GM21423 (cell line): Measurements from ENCODE around the gene BMP6.

Experiments
- ATAC-seq: cut with Tn5 transposase; IDR thresholded peaks from one replicate; pipeline ENCODE4 v1.9.1; 2021; ENCODE audit warnings: mild to moderate bottlenecking, moderate library complexity; ENCODE audit not compliant: unreplicated experiment

Gene BMP6

DNA sequence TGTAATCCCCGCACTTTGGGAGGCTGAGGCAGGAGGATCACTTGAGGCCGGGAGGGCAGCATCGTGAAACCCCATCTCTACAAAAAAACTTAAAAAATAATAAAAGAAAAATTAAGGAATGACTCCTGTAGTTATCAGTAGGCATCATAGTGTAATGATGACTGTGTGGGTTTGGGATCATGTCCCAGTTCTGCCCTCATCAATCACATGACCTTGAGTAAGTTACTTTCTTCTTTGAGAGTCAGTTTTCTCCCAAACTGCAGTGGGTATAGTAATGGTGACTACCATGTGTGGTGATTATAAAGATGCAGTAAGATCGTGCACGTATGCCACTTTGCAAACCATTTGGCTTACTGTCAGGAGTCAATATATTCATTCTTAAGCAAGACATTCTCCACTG lies 95.5 kb downstream of the BMP6 start:
- ATAC-seq = no peak

DNA sequence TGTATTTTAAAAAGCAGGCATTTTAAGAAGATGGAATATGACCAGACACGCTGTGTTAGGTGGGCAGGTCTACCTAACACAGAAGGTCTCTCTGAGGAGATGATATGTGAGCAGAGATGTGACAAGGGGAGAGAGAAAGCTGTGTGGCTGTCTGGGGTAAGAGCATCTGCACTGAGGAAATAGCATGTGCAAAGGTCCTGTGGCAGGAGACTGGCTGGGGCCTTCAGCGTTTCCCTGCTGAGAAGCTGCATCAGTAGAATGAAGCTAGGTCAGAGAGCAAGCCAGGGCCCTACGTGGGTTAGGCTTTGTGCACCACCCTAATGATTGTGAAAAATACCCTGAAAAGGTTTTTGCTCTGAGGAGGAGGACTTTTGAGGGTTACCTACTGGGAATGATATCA lies 97.7 kb downstream of the BMP6 start:
- no peak for ATAC-seq

- no peak for ATAC-seq
These were observed 100.1 kb downstream of the BMP6 start for GRCh38 chr6:7825986-7826385.

DNA sequence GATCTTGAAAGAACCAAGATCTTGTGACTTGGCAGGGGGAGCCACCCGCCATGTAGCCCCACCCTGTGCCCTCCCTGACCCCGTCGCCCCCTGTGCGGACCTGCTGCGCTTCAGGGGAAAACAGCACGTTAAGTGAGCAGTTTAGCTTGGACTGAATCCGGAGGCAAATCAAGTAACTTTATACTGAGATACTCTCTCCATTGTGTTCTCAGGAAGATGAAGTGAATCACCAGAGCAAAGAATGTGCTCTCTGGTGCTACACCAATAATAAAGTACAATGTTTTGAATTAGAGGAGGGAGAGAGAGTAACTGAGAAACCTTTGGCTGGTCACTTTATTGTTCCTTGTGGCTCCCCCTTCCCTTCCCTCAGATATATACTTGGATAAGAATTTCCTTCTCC lies 101.2 kb downstream of the BMP6 start:
- ATAC-seq = no peak

DNA sequence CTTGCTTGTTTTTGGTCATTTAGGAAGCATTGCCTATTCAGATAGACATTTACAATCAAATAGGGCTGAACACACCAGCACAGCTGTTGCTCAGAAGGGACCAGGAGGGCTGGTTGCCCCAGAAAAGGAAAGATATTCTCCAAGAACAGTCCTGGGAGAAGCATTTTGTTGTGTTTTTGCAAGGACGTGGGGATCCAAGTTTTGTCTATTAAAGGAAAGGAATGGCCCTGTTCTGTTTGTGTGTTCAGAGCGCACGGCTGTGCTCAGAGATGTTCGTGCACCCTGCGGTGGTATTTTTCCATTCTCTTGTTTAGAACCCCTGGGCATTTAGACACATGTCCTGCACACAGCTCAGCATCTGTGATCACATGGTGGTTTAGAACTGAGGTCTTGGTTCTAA lies 102.2 kb downstream of the BMP6 start:
- ATAC-seq = no peak

GRCh38 chr6:7832904-7833750 lies 107.2 kb downstream of the BMP6 start:
- ATAC-seq = no peak

DNA sequence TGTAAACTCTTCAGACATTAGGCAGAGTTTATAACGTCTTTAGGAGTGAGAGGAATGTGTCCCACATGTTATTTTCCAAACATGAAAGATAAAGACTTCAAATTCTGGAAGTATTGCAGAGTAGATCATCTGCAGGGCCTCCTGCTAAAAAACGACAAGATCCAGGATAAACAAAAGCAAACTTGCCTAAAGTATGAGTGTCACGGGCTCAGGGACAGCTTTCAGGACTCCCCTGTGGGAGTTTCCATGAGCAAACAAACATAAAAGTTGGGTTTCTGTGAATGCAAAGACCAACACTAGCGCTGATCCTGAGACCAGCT lies 107.8 kb downstream of the BMP6 start:
- no peak for ATAC-seq

DNA sequence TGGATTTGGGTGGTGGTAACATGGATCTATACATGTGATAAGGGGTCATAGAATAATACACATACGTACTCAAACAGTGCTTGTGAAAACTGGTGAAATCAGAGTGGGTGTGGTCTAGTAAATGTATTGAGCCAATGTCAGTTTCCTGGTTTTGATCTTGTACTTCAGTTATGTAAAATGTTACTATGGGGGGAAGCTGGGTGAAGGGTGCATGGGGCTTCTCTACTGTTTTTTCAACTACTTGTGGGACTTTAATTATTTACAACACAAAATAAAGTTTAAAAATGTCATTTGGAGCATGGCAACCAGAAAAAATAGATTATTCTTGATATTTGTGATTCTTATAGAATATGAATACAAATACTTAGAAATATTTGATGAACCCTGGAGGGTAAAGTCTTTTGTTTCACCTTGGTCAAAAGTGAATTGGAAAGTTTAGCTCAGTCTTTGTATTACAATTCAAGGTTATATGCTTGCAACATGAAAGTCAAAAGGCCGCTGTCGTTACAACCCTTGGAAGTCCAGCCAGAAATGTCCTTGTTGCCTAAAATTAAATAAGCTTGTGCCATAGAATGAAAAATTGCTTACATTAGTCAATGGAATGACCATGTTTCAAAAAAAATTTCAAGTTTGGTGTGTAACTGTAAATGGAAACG lies 110.6 kb downstream of the BMP6 start:
- ATAC-seq = no peak

- no peak for ATAC-seq
These were observed 116.0 kb downstream of the BMP6 start for GRCh38 chr6:7841781-7842468.

DNA sequence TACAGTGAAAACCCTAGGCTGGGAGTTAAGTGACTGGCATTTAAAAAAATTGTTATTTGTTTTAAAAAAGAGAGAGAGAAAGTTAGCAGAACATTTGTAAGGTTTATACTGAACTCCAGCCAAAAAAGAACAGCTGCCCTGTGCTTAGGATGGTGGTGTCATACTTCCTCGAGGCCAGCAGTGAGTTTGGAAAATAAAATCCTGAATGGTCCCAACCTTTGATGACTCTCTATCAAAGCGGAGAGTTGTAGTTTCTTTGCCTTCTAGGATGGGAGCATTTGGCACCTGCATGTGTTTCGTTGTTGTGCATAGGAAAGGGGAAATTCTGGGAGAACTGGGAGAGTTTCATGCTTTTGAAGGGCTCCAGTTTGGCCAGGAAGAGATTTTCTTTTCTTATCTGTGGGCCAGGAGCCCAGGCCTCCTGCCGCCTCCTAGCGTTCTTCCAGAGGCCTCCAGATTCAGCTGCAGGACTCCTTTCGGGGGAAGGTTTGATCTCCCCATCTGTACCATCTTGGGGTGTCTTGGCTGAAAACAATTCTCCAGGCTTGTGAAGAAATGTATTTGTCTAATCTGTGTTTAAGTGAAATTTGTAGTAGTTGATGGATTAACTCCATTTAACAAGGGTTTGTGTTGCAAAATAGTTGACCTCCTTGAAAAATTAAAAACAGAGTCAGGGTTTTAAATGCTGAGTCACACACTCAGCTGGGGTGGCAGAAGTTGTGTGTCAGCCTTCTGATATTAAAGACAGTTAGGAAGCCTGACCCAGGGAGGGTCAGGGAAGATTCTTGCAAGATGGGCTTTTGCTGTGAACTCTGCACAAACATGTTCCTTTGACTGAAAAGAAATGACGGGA lies 121.3 kb downstream of the BMP6 start:
- no peak for ATAC-seq

DNA sequence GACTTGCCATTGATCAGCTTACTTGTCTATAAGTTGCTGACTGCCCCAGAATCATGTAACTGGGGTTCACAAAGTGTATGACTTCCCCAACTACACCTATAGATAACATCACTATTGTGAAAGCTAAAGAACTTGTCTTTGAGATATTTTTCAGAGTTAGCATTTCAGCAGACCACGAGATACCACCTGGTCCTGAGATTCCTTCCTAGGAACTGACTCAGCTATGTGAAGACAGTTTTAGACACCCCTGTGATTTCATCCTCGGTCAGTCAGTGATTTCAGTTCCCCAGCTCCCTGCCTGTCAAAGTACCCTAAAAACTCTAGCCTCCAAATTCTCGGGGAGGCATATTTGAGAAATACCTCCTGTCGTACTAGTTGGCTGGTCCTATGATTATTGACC lies 122.3 kb downstream of the BMP6 start:
- no peak for ATAC-seq

GRCh38 chr6:7851780-7852179 lies 125.9 kb downstream of the BMP6 start:
- ATAC-seq = no peak

- no peak for ATAC-seq
These were observed 133.7 kb downstream of the BMP6 start for GRCh38 chr6:7859591-7859990.

GRCh38 chr6:7865781-7866180 lies 139.9 kb downstream of the BMP6 start:
- no peak for ATAC-seq

DNA sequence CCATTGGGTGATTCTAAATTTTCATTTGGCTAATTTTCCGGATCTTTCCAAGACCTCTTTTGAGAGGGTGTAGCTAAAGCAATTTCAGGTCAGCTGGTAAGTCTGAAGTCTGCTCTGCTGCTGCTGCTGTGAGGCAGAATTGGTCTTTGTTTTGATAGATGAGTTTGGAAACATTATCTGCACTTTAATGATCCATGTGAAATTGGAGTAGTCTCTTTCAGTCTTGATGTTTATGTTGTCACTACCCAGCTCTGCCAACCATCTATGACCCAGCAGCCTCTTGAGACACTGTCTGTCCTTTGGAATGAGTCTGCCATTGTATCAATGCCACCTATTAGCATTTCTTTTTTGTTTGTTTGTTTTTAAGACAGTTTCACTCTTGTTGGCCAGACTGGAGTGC lies 140.6 kb downstream of the BMP6 start:
- ATAC-seq = no peak

DNA sequence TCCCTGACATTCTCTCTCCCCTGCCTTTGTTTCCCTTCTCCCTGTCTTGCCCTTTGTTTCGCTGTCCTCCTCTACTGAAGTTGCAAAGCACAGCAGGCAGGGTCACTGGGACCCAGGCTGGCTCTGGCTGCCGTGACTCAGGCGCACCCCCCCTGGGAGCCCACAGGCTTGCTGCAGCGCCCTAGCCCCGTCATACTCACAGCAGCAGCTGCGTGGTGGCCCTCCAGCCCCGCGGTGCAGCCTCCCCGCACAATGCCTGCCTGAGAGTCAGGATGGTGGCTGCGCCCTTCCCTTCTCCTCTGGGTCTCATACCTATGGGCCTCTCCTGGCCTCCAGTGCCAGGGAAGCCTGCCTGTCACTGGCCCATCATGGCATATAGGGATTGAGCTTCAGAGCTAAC lies 143.0 kb downstream of the BMP6 start:
- no peak for ATAC-seq

- ATAC-seq = no peak
These were observed 152.6 kb downstream of the BMP6 start for GRCh38 chr6:7878401-7878964.

- ATAC-seq = no peak
These were observed 153.1 kb downstream of the BMP6 start for GRCh38 chr6:7879043-7879442.

- no peak for ATAC-seq
These were observed 153.7 kb downstream of the BMP6 start for GRCh38 chr6:7879579-7879978.

DNA sequence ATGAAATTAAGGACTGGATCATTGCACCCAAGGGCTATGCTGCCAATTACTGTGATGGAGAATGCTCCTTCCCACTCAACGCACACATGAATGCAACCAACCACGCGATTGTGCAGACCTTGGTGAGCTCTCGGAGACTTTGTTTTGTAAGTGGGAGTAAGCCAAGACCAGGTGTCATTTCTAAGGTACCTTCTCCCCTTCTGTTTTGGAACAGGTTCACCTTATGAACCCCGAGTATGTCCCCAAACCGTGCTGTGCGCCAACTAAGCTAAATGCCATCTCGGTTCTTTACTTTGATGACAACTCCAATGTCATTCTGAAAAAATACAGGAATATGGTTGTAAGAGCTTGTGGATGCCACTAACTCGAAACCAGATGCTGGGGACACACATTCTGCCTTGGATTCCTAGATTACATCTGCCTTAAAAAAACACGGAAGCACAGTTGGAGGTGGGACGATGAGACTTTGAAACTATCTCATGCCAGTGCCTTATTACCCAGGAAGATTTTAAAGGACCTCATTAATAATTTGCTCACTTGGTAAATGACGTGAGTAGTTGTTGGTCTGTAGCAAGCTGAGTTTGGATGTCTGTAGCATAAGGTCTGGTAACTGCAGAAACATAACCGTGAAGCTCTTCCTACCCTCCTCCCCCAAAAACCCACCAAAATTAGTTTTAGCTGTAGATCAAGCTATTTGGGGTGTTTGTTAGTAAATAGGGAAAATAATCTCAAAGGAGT lies 154.2 kb downstream of the BMP6 start:
- ATAC-seq = no peak
